ENCODE data around the gene NRG4. TPM values are rescaled to one million over a fixed set of nuclear protein-coding genes. Genes with fewer than 3 reads are reported as not detected.

Gene NRG4
- total and polyA plus RNA-seq, 2 donors (not counting 3 experiments of a cell fraction or from before 2014, with no cell fraction given): not detected

- FAIRE-seq (no peak), DNase-seq (ENCODE audit: low read depth, low spot score) (no peak)
- no peaks in the 10 kb centered on the region for H4K20me1 ChIP-seq (replicated peaks; ENCODE audit: control insufficient read depth, extremely low read depth, insufficient read depth, low read length)
- H3K36me3 ChIP-seq (ENCODE audit: control insufficient read depth in 2 of 2, extremely low read depth in 1 of 2, insufficient read depth in 2 of 2, low read length in 2 of 2): no peaks in the 10 kb centered on the region
- intact Hi-C loops (cut with micrococcal nuclease) (no loop called here), dilution Hi-C loops (cut with MboI; ENCODE audit: extremely low pct_ligation_motif_present, low sequenced_read_pairs) (no loop called here)
- peaks cover 7 to 17% of the 10 kb centered on the region in 2 experiments for H3K27me3 ChIP-seq (ENCODE audit: control insufficient read depth in 2 of 2, insufficient read depth in 2 of 2, low read length in 2 of 2)
- no peak overlapping the region for H3K27ac ChIP-seq (ENCODE audit: insufficient read depth, low read depth, low read length)
- no TSS peak for BruUV-seq (replicated peaks)
- no peak overlapping the region for H3K9ac ChIP-seq (replicated peaks; ENCODE audit: extremely low read depth, insufficient read depth, low read length)
- H3K4me2 ChIP-seq (ENCODE audit: insufficient read depth, low read length): no peak overlapping the region
- no peaks in the 10 kb centered on the region for H3K79me2 ChIP-seq (ENCODE audit: control insufficient read depth, insufficient read depth, low read length)
- TF ChIP-seq MYC (IDR thresholded peaks at IDR 0.05; ENCODE audit: low read depth, low read length) (no peak), POLR2AphosphoS5 (IDR thresholded peaks at IDR 0.05; ENCODE audit: insufficient read depth, low read depth, low read length) (no peak), FOS (IDR thresholded peaks at IDR 0.05; ENCODE audit: borderline replicate concordance, insufficient read depth, low read length) (no peak), CTCF (IDR thresholded peaks at IDR 0.05; ENCODE audit: extremely low read depth in 1 of 2, insufficient read depth in 1 of 2, low read depth in 1 of 2, low read length in 2 of 2) (no peak), EZH2 (IDR thresholded peaks at IDR 0.05; ENCODE audit: borderline replicate concordance, low read depth, low read length, severe bottlenecking) (no peak), JUN (IDR thresholded peaks at IDR 0.05; ENCODE audit: borderline replicate concordance, insufficient read depth, insufficient read length, low read depth) (no peak), MAX (IDR thresholded peaks at IDR 0.05; ENCODE audit: insufficient read depth, insufficient read length) (no peak), GATA2 (IDR thresholded peaks at IDR 0.05; ENCODE audit: insufficient read depth, insufficient read length, low read depth, low read length) (no peak), POLR2A (IDR thresholded peaks at IDR 0.05; ENCODE audit: low read depth, low read length) (no peak)
- H3K9me3 ChIP-seq (replicated peaks; ENCODE audit: control insufficient read depth, insufficient read depth, low read length): no peaks in the 10 kb centered on the region
- H2AFZ ChIP-seq (ENCODE audit: low read depth, low read length): no peak overlapping the region
- no peaks in the 10 kb centered on the region for H3K4me1 ChIP-seq (ENCODE audit: control insufficient read depth, extremely low read depth, insufficient read depth, low read length)
- H3K4me3 ChIP-seq (replicated peaks in 1 of 3; ENCODE audit: insufficient read depth in 1 of 3, low read depth in 1 of 3, low read length in 3 of 3): no peak overlapping the region
- POLR2A ChIA-PET: no interaction called here
- no peaks in the 10 kb centered on the region for H3K9me1 ChIP-seq (replicated peaks; ENCODE audit: control insufficient read depth, extremely low read depth, insufficient read depth, low read length)
- CTCF ChIA-PET: no interaction called here
These were observed 29.8 kb downstream of the NRG4 start for GRCh38 chr15:75982468-75982867.
